GM23248 (cell line): ENCODE data around the gene ANTXRL.

Experiments used
- EZH2 ChIP-seq: fragments of 200-600 bp; sonication (generic); IDR thresholded peaks from 2 replicates; pipeline ENCODE4 v1.6.1; 2018; ENCODE audit warnings: antibody characterized with exemption, mild to moderate bottlenecking; ENCODE audit not compliant: insufficient read depth, poor library complexity, severe bottlenecking
- EZH2phosphoT487 ChIP-seq: fragments of 200-600 bp; sonication (generic); IDR thresholded peaks from 2 replicates; pipeline ENCODE4 v1.6.1; 2018; ENCODE audit warnings: antibody characterized with exemption, moderate library complexity, mild to moderate bottlenecking, low read depth; ENCODE audit not compliant: insufficient read depth

- TF ChIP-seq EZH2 (no peak), EZH2phosphoT487 (no peak)
Measured at GRCh38 chr10:46255801-46256747, 30.7 kb upstream of the ANTXRL start.
